MCF 10A (cell line): ENCODE measurements around the gene CXCR1. TPM values are rescaled to one million over a fixed set of nuclear protein-coding genes. Genes with fewer than 3 reads are reported as not detected.
A peak's percentile ranks its signal among the peaks of the same experiment; 100 is the strongest.

ENCODE experiments used
- BruUV-seq: library from RNA; stranded (reverse); fragments of 400-500 nt; replicated peaks from 2 replicates; lab custom pipeline; 2021; lab: Mats Ljungman, UMichigan
- CTCF ChIA-PET: fragments of 300-600 bp; sonication (Branson Sonifier 250); formaldehyde crosslinking; extraction: SDS; loops from one replicate; lab custom pipeline; 2021; ENCODE audit warnings: antibody characterized with exemption, inconsistent platforms; lab: Yijun Ruan, JAX
- POLR2A ChIA-PET: fragments of 300-600, 350-650 bp; sonication (Branson Sonifier 250); formaldehyde crosslinking; extraction: SDS; loops from one replicate; lab custom pipeline; 2020; ENCODE audit warnings: antibody characterized with exemption, inconsistent platforms; lab: Yijun Ruan, JAX
- DNase-seq: peaks from one replicate; pipeline ENCODE4 v3.0.0-alpha.2; 2018; ENCODE audit not compliant: unreplicated experiment
- H3K27ac Mint-ChIP-seq: one replicate; pipeline ENCODE4 v1.8.0; 2022; ENCODE audit warnings: mild to moderate bottlenecking, low read depth, mixed read lengths; ENCODE audit not compliant: unreplicated experiment
- H3K27me3 Mint-ChIP-seq: one replicate; pipeline ENCODE4 v1.8.0; 2022; ENCODE audit warnings: mixed read lengths; ENCODE audit not compliant: insufficient read depth, unreplicated experiment
- H3K36me3 Mint-ChIP-seq: one replicate; pipeline ENCODE4 v1.8.0; 2022; ENCODE audit warnings: mild to moderate bottlenecking, moderate library complexity, mixed read lengths; ENCODE audit not compliant: insufficient read depth, unreplicated experiment
- H3K4me1 Mint-ChIP-seq: one replicate; pipeline ENCODE4 v1.8.0; 2022; ENCODE audit warnings: mixed read lengths; ENCODE audit not compliant: insufficient read depth, unreplicated experiment
- H3K4me3 Mint-ChIP-seq: one replicate; pipeline ENCODE4 v1.8.0; 2022; ENCODE audit warnings: mild to moderate bottlenecking, moderate library complexity, mixed read lengths; ENCODE audit not compliant: unreplicated experiment
- H3K9me3 Mint-ChIP-seq: one replicate; pipeline ENCODE4 v1.8.0; 2022; ENCODE audit warnings: mixed read lengths; ENCODE audit not compliant: unreplicated experiment
- intact Hi-C: fragments of 100-400 bp; cut with micrococcal nuclease; formaldehyde crosslinking; loops from 2 replicates; pipeline ENCODE4 v1.14.1; 2022
- total RNA-seq: library from RNA; stranded (reverse); gene quantifications from 2 replicates; pipeline ENCODE4 v1.2.3, GENCODE V29; 2022
- TF ChIP-seq, protein P1 (sequence below): fragments of 200-600 bp; IDR thresholded peaks from one replicate; pipeline ENCODE4 v1.8.0; 2022; ENCODE audit warnings: antibody characterized with exemption, mild to moderate bottlenecking; ENCODE audit not compliant: unreplicated experiment

CXCR1 gene
- total RNA-seq, 1 experiment from 2014 or later = 0.12 TPM

DNA sequence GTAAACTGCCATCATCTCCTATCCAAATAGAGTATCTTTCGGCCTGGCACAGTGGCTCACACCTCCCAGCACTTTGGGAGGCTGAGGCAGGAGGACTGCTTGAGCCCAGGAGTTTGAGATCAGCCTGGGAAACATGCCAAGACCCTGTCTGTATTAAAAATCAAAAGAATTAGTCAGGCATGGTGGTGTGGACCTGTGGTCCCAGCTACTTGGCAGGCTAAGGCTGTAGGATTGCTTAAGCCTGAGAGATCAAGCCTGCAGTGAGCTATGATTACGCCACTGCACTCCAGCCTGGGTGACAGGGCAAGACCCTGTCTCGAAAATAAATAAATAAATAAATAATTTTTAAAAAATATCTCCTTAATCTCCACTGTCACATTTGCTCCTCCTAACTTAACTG, 35.5 kb upstream of the CXCR1 start:
- intact Hi-C loops = no loop called here
- ChIA-PET CTCF (no interaction called here), POLR2A (interaction anchor here (1.6 kb wide), 1 partner anchor 13 kb away, joined by 4 read pairs; no protein-coding TSS in a partner anchor)
- peak; percentile 28 for DNase-seq
- Mint-ChIP-seq H3K27me3 (peaks cover 35% of the 10 kb centered on the region), H3K4me3 (no peak overlapping the region), H3K27ac (no peak overlapping the region), H3K9me3 (no peaks in the 10 kb centered on the region), H3K36me3 (no peaks in the 10 kb centered on the region), H3K4me1 (no peaks in the 10 kb centered on the region)
- no TSS peak for BruUV-seq
- TF ChIP-seq, protein P1, sequence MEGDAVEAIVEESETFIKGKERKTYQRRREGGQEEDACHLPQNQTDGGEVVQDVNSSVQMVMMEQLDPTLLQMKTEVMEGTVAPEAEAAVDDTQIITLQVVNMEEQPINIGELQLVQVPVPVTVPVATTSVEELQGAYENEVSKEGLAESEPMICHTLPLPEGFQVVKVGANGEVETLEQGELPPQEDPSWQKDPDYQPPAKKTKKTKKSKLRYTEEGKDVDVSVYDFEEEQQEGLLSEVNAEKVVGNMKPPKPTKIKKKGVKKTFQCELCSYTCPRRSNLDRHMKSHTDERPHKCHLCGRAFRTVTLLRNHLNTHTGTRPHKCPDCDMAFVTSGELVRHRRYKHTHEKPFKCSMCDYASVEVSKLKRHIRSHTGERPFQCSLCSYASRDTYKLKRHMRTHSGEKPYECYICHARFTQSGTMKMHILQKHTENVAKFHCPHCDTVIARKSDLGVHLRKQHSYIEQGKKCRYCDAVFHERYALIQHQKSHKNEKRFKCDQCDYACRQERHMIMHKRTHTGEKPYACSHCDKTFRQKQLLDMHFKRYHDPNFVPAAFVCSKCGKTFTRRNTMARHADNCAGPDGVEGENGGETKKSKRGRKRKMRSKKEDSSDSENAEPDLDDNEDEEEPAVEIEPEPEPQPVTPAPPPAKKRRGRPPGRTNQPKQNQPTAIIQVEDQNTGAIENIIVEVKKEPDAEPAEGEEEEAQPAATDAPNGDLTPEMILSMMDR = no peak

GRCh38 chr2:218196974-218197373, 30.2 kb upstream of the CXCR1 start:
- TF ChIP-seq, protein P1 = no peak
- intact Hi-C loops = no loop called here
- Mint-ChIP-seq H3K9me3 (no peaks in the 10 kb centered on the region), H3K36me3 (no peaks in the 10 kb centered on the region), H3K27ac (no peak overlapping the region), H3K4me3 (no peak overlapping the region), H3K27me3 (peaks cover 36% of the 10 kb centered on the region), H3K4me1 (no peaks in the 10 kb centered on the region)
- no TSS peak for BruUV-seq
- ChIA-PET POLR2A (no interaction called here), CTCF (no interaction called here)
- no peak for DNase-seq

GRCh38 chr2:218194880-218195279, 28.1 kb upstream of the CXCR1 start:
- Mint-ChIP-seq H3K27ac (no peak overlapping the region), H3K27me3 (peaks cover 22% of the 10 kb centered on the region), H3K4me3 (no peak overlapping the region), H3K4me1 (no peaks in the 10 kb centered on the region), H3K9me3 (no peaks in the 10 kb centered on the region), H3K36me3 (no peaks in the 10 kb centered on the region)
- POLR2A ChIA-PET = interaction anchor here (1.0 kb wide), 1 partner anchor 28 kb away, joined by 3 read pairs; the partner anchor contains the start of gene CXCR1
- CTCF ChIA-PET = interaction anchor here (0.7 to 1.1 kb wide), 2 partner anchors 12 to 17 kb away, joined by 3 read pairs; no protein-coding TSS in a partner anchor
- intact Hi-C loops = no loop called here
- DNase-seq = peak; percentile 17
- no TSS peak for BruUV-seq
- TF ChIP-seq, protein P1 = no peak

DNA sequence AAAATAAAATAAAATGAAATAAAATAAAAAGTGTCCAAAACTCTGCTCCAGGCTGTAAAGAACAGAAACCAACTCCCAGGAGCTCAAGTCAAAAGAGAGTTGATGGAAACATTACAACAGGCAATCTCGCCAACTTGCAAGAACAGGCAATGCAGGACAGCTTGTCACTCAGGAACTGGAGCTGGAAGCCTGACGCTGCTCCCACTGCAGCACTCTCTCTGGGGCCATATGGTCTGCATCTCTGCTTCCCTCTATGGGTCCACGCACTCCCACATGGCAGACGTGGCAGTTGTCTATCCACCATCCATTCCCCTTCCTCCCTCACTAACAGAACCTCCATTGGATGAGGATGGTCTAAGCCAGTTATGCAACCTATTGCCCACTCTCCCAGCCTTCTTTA, 26.9 kb upstream of the CXCR1 start:
- H3K9me3 Mint-ChIP-seq = no peaks in the 10 kb centered on the region
- intact Hi-C loops = no loop called here

More for the DNA sequence above, 26.9 kb upstream of the CXCR1 start:
- TF ChIP-seq, protein P1 = no peak
- peaks cover 15% of the 10 kb centered on the region for H3K27me3 Mint-ChIP-seq
- ChIA-PET POLR2A (no interaction called here), CTCF (no interaction called here)
- H3K36me3 Mint-ChIP-seq = no peaks in the 10 kb centered on the region
- no peaks in the 10 kb centered on the region for H3K4me1 Mint-ChIP-seq
- no peak overlapping the region for H3K4me3 Mint-ChIP-seq
- no peak overlapping the region for H3K27ac Mint-ChIP-seq
- no peak for DNase-seq
- BruUV-seq = no TSS peak
